HCT116 (cell line): ENCODE data around the gene IFIH1. TPM values are rescaled to one million over a fixed set of nuclear protein-coding genes. Genes with fewer than 3 reads are reported as not detected.

Experiments
- ATAC-seq: fragments of 200-7000 bp; cut with Tn5 transposase; 2 replicates; pipeline ENCODE4 v1.9.1; 2020; ENCODE audit warnings: mild to moderate bottlenecking, moderate library complexity
- BruUV-seq: library from RNA; stranded (reverse); fragments of 400-500 nt; replicated peaks from 2 replicates; lab custom pipeline; 2021; lab: Mats Ljungman, UMichigan
- CTCF ChIA-PET: fragments of 300-600 bp; sonication (Branson Sonifier 250); formaldehyde crosslinking; loops from one replicate; lab custom pipeline; 2021; ENCODE audit warnings: antibody characterized with exemption; lab: Charles Lee
- POLR2A ChIA-PET: fragments of 300-600, 350-600 bp; sonication (Branson Sonifier 250); formaldehyde crosslinking; loops from one replicate; lab custom pipeline; 2021; ENCODE audit warnings: antibody characterized with exemption; lab: Charles Lee
- RAD21 ChIA-PET, 2 experiments: fragments of 300-600 bp; sonication (Branson Sonifier 250); formaldehyde crosslinking; loops; one replicate each; lab custom pipeline; 2023; ENCODE audit warnings: low total read pairs in 2 of 2; ENCODE audit not compliant: uncharacterized antibody in 2 of 2, unreplicated experiment in 2 of 2, low non-redundant PET in 1 of 2; lab: Charles Lee
- DNase-seq: peaks from one replicate; pipeline ENCODE4 v3.0.0-alpha.2; 2010; ENCODE audit warnings: low read depth, low spot score
- H2AFZ ChIP-seq: fragments of 200-600 bp; shearing (Covaris generic), sonication (generic); 2 replicates; pipeline ENCODE4 v1.6.1; 2017; ENCODE audit warnings: low read depth, mixed run types, mixed read lengths, antibody characterized with exemption, low read length; ENCODE audit not compliant: poor library complexity, severe bottlenecking
- H3K27ac ChIP-seq: 2 replicates; pipeline ENCODE4 v1.5.1; 2012; ENCODE audit warnings: low read depth, low read length
- H3K27me3 ChIP-seq: fragments of 200-600 bp; sonication (generic); 2 replicates; pipeline ENCODE4 v1.6.1; 2016; ENCODE audit warnings: mixed run types, low read length, mixed read lengths; ENCODE audit not compliant: insufficient read depth
- H3K36me3 ChIP-seq, 2 experiments: fragments of 200-500 bp in 1 of 2; fragments of 200-600 bp in 1 of 2; sonication (Bioruptor generic) in 1 of 2; sonication (generic) in 1 of 2; 2 replicates each; pipeline versions ENCODE4 v1.5.1 to v1.6.1; 2014 to 2016; ENCODE audit warnings: low read length in 2 of 2, inconsistent platforms in 1 of 2, mixed read lengths in 1 of 2, mixed run types in 1 of 2; ENCODE audit not compliant: insufficient read depth in 2 of 2, control insufficient read depth in 1 of 2
- H3K4me1 ChIP-seq, 2 experiments: fragments of 200-600 bp in 1 of 2; sonication (generic) in 1 of 2; 2 replicates each; pipeline versions ENCODE4 v1.5.1 to v1.6.1; 2012 to 2017; ENCODE audit warnings: low read length in 2 of 2, inconsistent platforms in 1 of 2, mild to moderate bottlenecking in 1 of 2, mixed read lengths in 1 of 2, mixed run types in 1 of 2, moderate library complexity in 1 of 2; ENCODE audit not compliant: insufficient read depth in 2 of 2, control insufficient read depth in 1 of 2
- H3K4me2 ChIP-seq: fragments of 200-600 bp; sonication (generic); 2 replicates; pipeline ENCODE4 v1.6.1; 2017; ENCODE audit warnings: mixed run types, low read length, mixed read lengths
- H3K4me3 ChIP-seq, 2 experiments: fragments of 200-600 bp in 1 of 2; sonication (generic) in 1 of 2; replicated peaks in 1 of 2; 2 replicates each; pipeline ENCODE4 v1.5.1; 2011 to 2016; ENCODE audit warnings: low read length in 2 of 2, control low read depth in 1 of 2, low read depth in 1 of 2, mild to moderate bottlenecking in 1 of 2, mixed read lengths in 1 of 2, mixed run types in 1 of 2
- H3K79me2 ChIP-seq: fragments of 200-600 bp; sonication (generic); 2 replicates; pipeline ENCODE4 v1.6.1; 2017; ENCODE audit warnings: mild to moderate bottlenecking, mixed run types, low read length, moderate library complexity, mixed read lengths; ENCODE audit not compliant: insufficient read depth
- H3K9ac ChIP-seq: fragments of 200-600 bp; sonication (generic); 2 replicates; pipeline ENCODE4 v1.6.1; 2016; ENCODE audit warnings: low read length, mixed read lengths
- H3K9me2 ChIP-seq: fragments of 200-600 bp; sonication (generic), shearing (Covaris generic); 2 replicates; pipeline ENCODE4 v1.6.1; 2017; ENCODE audit warnings: mixed run types, mild to moderate bottlenecking, moderate library complexity; ENCODE audit not compliant: insufficient read depth
- H3K9me3 ChIP-seq, 2 experiments: fragments of 200-500 bp in 1 of 2; fragments of 200-600 bp in 1 of 2; sonication (Bioruptor generic) in 1 of 2; sonication (generic) in 1 of 2; 2 replicates each; pipeline ENCODE4 v1.6.1; 2014 to 2017; ENCODE audit warnings: low read length in 2 of 2, mixed read lengths in 2 of 2, inconsistent platforms in 1 of 2, low read depth in 1 of 2, mild to moderate bottlenecking in 1 of 2, mixed run types in 1 of 2, moderate library complexity in 1 of 2; ENCODE audit not compliant: control insufficient read depth in 1 of 2, insufficient read depth in 1 of 2
- H4K20me1 ChIP-seq: fragments of 200-600 bp; sonication (generic), shearing (Covaris generic); 2 replicates; pipeline ENCODE4 v1.6.1; 2017; ENCODE audit warnings: mixed run types, mild to moderate bottlenecking, moderate library complexity; ENCODE audit not compliant: insufficient read depth
- ATF3 ChIP-seq: IDR thresholded peaks from 2 replicates; pipeline ENCODE4 v1.6.1; 2012
- CBX3 ChIP-seq: IDR thresholded peaks from 2 replicates; pipeline ENCODE4 v1.6.1; 2012; ENCODE audit warnings: low read depth
- CEBPB ChIP-seq: IDR thresholded peaks from 2 replicates; pipeline ENCODE4 v1.6.1; 2012; ENCODE audit warnings: low read depth
- EGR1 ChIP-seq: IDR thresholded peaks from 2 replicates; pipeline ENCODE4 v1.6.1; 2012; ENCODE audit warnings: low read depth
- FOSL1 ChIP-seq: IDR thresholded peaks from 2 replicates; pipeline ENCODE4 v1.6.1; 2012; ENCODE audit warnings: low read depth
- MAX ChIP-seq: IDR thresholded peaks from 2 replicates; pipeline ENCODE4 v1.6.1; 2012
- POLR2A ChIP-seq: IDR thresholded peaks from 2 replicates; pipeline ENCODE4 v1.7.0; 2011; ENCODE audit warnings: borderline replicate concordance; ENCODE audit not compliant: insufficient read depth, insufficient read length; ENCODE audit errors: extremely low read depth
- POLR2AphosphoS5 ChIP-seq: IDR thresholded peaks from 2 replicates; pipeline ENCODE4 v1.6.1; 2011; ENCODE audit warnings: mild to moderate bottlenecking, low read depth, low read length, moderate library complexity
- RAD21 ChIP-seq: IDR thresholded peaks from 2 replicates; pipeline ENCODE4 v1.6.1; 2012; ENCODE audit warnings: low read depth, mild to moderate bottlenecking
- SIN3A ChIP-seq: IDR thresholded peaks from 2 replicates; pipeline ENCODE4 v1.6.1; 2012; ENCODE audit warnings: low read depth
- ZNF274 ChIP-seq: fragments of 200-500 bp; sonication (Bioruptor generic); IDR thresholded peaks from 2 replicates; pipeline ENCODE4 v1.6.1; 2014; ENCODE audit warnings: mild to moderate bottlenecking, low read depth, low read length, inconsistent platforms
- intact Hi-C: fragments of 100-400 bp; cut with micrococcal nuclease; formaldehyde crosslinking; loops from 2 replicates; pipeline ENCODE4 v1.10.0; 2022
- total RNA-seq: library from RNA; stranded (reverse); gene quantifications from one replicate; pipeline ENCODE4 v1.2.1, GENCODE V29; 2021; ENCODE audit not compliant: unreplicated experiment
- TF ChIP-seq, protein P1 (sequence below): IDR thresholded peaks from 2 replicates; pipeline ENCODE4 v1.6.1; 2012; ENCODE audit warnings: low read depth

Gene IFIH1
- total RNA-seq, 1 experiment from 2014 or later: 7.0 TPM

DNA sequence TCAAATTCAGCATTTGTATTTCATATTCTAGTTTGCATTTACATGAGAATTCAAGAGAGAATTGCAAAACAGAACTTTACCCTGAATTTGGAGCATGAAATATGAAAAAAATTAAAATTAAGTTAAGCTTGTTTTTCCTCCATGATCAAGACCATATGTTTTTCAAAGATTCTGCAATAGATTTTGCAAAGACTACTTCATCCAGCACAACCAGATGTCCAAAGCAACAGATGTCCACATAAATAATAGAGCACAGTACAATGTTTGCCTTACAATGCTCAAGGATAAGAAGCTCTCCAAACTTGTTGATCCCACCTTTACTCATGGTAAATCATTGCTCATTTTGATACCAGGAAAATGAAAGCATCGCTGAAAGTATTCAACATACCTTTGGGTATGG is 100.9 kb downstream of the IFIH1 start:
- Histone ChIP-seq H3K27ac (no peak overlapping the region), H3K36me3 (no peaks in the 10 kb centered on the region), H3K9me3 (no peaks in the 10 kb centered on the region), H3K9me2 (no peaks in the 10 kb centered on the region), H3K9ac (no peak overlapping the region), H3K4me1 (no peaks in the 10 kb centered on the region), H3K4me3 (no peak overlapping the region), H3K4me2 (no peak overlapping the region), H2AFZ (no peak overlapping the region), H3K79me2 (no peaks in the 10 kb centered on the region), H3K27me3 (no peaks in the 10 kb centered on the region), H4K20me1 (no peaks in the 10 kb centered on the region)
- DNase-seq: no peak
- POLR2A ChIA-PET: no interaction called here
- ATAC-seq: no peak
- RAD21 ChIA-PET: no interaction called here
- BruUV-seq: no TSS peak
- intact Hi-C loops: no loop called here
- TF ChIP-seq MAX (no peak), CEBPB (no peak), POLR2AphosphoS5 (no peak), RAD21 (no peak), ZNF274 (no peak), POLR2A (no peak), FOSL1 (no peak), SIN3A (no peak), ATF3 (no peak), EGR1 (no peak), CBX3 (no peak)
- TF ChIP-seq, protein P1, sequence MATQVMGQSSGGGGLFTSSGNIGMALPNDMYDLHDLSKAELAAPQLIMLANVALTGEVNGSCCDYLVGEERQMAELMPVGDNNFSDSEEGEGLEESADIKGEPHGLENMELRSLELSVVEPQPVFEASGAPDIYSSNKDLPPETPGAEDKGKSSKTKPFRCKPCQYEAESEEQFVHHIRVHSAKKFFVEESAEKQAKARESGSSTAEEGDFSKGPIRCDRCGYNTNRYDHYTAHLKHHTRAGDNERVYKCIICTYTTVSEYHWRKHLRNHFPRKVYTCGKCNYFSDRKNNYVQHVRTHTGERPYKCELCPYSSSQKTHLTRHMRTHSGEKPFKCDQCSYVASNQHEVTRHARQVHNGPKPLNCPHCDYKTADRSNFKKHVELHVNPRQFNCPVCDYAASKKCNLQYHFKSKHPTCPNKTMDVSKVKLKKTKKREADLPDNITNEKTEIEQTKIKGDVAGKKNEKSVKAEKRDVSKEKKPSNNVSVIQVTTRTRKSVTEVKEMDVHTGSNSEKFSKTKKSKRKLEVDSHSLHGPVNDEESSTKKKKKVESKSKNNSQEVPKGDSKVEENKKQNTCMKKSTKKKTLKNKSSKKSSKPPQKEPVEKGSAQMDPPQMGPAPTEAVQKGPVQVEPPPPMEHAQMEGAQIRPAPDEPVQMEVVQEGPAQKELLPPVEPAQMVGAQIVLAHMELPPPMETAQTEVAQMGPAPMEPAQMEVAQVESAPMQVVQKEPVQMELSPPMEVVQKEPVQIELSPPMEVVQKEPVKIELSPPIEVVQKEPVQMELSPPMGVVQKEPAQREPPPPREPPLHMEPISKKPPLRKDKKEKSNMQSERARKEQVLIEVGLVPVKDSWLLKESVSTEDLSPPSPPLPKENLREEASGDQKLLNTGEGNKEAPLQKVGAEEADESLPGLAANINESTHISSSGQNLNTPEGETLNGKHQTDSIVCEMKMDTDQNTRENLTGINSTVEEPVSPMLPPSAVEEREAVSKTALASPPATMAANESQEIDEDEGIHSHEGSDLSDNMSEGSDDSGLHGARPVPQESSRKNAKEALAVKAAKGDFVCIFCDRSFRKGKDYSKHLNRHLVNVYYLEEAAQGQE: no peak
- CTCF ChIA-PET: interaction anchor here (1.1 to 5.1 kb wide), 2 partner anchors 13 to 80 kb away, joined by 6 to 25 read pairs; no protein-coding TSS in a partner anchor

Other genes starting within 250 kb of the IFIH1 start
- gene DPP4, start 244.5 kb downstream of the IFIH1 start, total RNA-seq: 3.6 TPM
- not detected for gene GCG, start 166.4 kb downstream of the IFIH1 start, total RNA-seq
- not detected for gene FAP, start 75.2 kb downstream of the IFIH1 start, total RNA-seq
- gene GCA, start 25.4 kb upstream of the IFIH1 start, total RNA-seq: 18.8 TPM